Measurements from ENCODE around the gene IL4R. TPM values are rescaled to one million over a fixed set of nuclear protein-coding genes. Genes with fewer than 3 reads are reported as not detected.

IL4R gene
- total RNA-seq, 2 donors from 2014 or later: 30.6 to 31.6 TPM

GRCh38 chr16:27341549-27341948 is 27.8 kb downstream of the IL4R start:
- Mint-ChIP-seq H3K36me3 (ENCODE audit: low read depth) (peaks cover 61% of the 10 kb centered on the region), H3K4me1 (peaks cover 4% of the 10 kb centered on the region), H3K9me3 (peaks cover 18% of the 10 kb centered on the region), H3K4me3 (no peak overlapping the region), H3K27me3 (ENCODE audit: insufficient read depth) (no peaks in the 10 kb centered on the region), H3K27ac (no peak overlapping the region)
- Histone ChIP-seq H3K27me3 (ENCODE audit: control insufficient read depth, insufficient read depth, low read length, poor library complexity, severe bottlenecking) (no peaks in the 10 kb centered on the region), H3K4me1 (ENCODE audit: control insufficient read depth, insufficient read depth, low read length) (no peaks in the 10 kb centered on the region), H3K9me3 (ENCODE audit: control insufficient read depth, low read length) (peaks cover 13% of the 10 kb centered on the region), H3K27ac (ENCODE audit: low read depth, low read length) (no peak overlapping the region), H3K36me3 (ENCODE audit: control insufficient read depth, insufficient read depth, low read length) (peaks cover 13% of the 10 kb centered on the region), H3K9ac (ENCODE audit: extremely low read depth, low read length, poor library complexity, severe bottlenecking) (no peak overlapping the region), H3K4me3 (ENCODE audit: low read length) (no peak overlapping the region)
- TF ChIP-seq CTCF (conservative IDR thresholded peaks at IDR 0.05): no peak
- WGBS, 2 experiments (ENCODE audit: insufficient coverage in 1 of 2, insufficient read length in 1 of 2): 96% methylated on average over 6 to 9 of the region's 9 CpGs
- no peak for DNase-seq

GRCh38 chr16:27341971-27342370 is 28.2 kb downstream of the IL4R start:
- H3K27ac Mint-ChIP-seq: no peak overlapping the region
- H3K9me3 Mint-ChIP-seq: peaks cover 18% of the 10 kb centered on the region
- no peak overlapping the region for H3K4me3 Mint-ChIP-seq
- Histone ChIP-seq H3K4me3 (ENCODE audit: low read length) (no peak overlapping the region), H3K36me3 (ENCODE audit: control insufficient read depth, insufficient read depth, low read length) (peaks cover 13% of the 10 kb centered on the region), H3K4me1 (ENCODE audit: control insufficient read depth, insufficient read depth, low read length) (no peaks in the 10 kb centered on the region), H3K9ac (ENCODE audit: extremely low read depth, low read length, poor library complexity, severe bottlenecking) (no peak overlapping the region), H3K27me3 (ENCODE audit: control insufficient read depth, insufficient read depth, low read length, poor library complexity, severe bottlenecking) (no peaks in the 10 kb centered on the region), H3K9me3 (ENCODE audit: control insufficient read depth, low read length) (peaks cover 13% of the 10 kb centered on the region), H3K27ac (ENCODE audit: low read depth, low read length) (no peak overlapping the region)
- TF ChIP-seq CTCF (conservative IDR thresholded peaks at IDR 0.05): no peak
- peaks cover 4% of the 10 kb centered on the region for H3K4me1 Mint-ChIP-seq
- H3K36me3 Mint-ChIP-seq (ENCODE audit: low read depth): peaks cover 63% of the 10 kb centered on the region
- 94 to 95% methylated on average over 6 to 11 of the region's 11 CpGs for WGBS, 2 experiments (ENCODE audit: insufficient coverage in 1 of 2, insufficient read length in 1 of 2)
- H3K27me3 Mint-ChIP-seq (ENCODE audit: insufficient read depth): no peaks in the 10 kb centered on the region
- no peak for DNase-seq

- 90 to 94% methylated on average over 11 to 15 of the region's 15 CpGs for WGBS, 2 experiments (ENCODE audit: insufficient coverage in 1 of 2, insufficient read length in 1 of 2)
Observed at GRCh38 chr16:27344721-27345120, 30.9 kb downstream of the IL4R start.

More at GRCh38 chr16:27344721-27345120, 30.9 kb downstream of the IL4R start:
- Histone ChIP-seq H3K27me3 (ENCODE audit: control insufficient read depth, insufficient read depth, low read length, poor library complexity, severe bottlenecking) (no peaks in the 10 kb centered on the region), H3K27ac (ENCODE audit: low read depth, low read length) (no peak overlapping the region), H3K4me1 (ENCODE audit: control insufficient read depth, insufficient read depth, low read length) (no peaks in the 10 kb centered on the region), H3K9me3 (ENCODE audit: control insufficient read depth, low read length) (no peaks in the 10 kb centered on the region), H3K9ac (ENCODE audit: extremely low read depth, low read length, poor library complexity, severe bottlenecking) (no peak overlapping the region), H3K36me3 (ENCODE audit: control insufficient read depth, insufficient read depth, low read length) (peaks cover 13% of the 10 kb centered on the region), H3K4me3 (ENCODE audit: low read length) (no peak overlapping the region)
- TF ChIP-seq CTCF (conservative IDR thresholded peaks at IDR 0.05): no peak
- Mint-ChIP-seq H3K27ac (no peak overlapping the region), H3K27me3 (ENCODE audit: insufficient read depth) (no peaks in the 10 kb centered on the region), H3K4me3 (no peak overlapping the region), H3K36me3 (ENCODE audit: low read depth) (peaks cover 70% of the 10 kb centered on the region), H3K9me3 (no peaks in the 10 kb centered on the region), H3K4me1 (peaks cover 4% of the 10 kb centered on the region)
- no peak for DNase-seq

All from endodermal cell (in vitro differentiated cells).